IPS-18c (cell line): Measurements from ENCODE around the gene GRID1.

Source experiments
- H3K4me3 ChIP-seq: 2 replicates; pipeline ENCODE4 v1.7.0; 2013; ENCODE audit warnings: low read depth, mild to moderate bottlenecking, low read length, moderate library complexity; ENCODE audit not compliant: insufficient read depth
- H3K9me3 ChIP-seq: one replicate; pipeline ENCODE4 v1.6.1; 2013; ENCODE audit warnings: mild to moderate bottlenecking, low read length, moderate library complexity; ENCODE audit not compliant: control insufficient read depth, insufficient read depth

Gene GRID1

DNA sequence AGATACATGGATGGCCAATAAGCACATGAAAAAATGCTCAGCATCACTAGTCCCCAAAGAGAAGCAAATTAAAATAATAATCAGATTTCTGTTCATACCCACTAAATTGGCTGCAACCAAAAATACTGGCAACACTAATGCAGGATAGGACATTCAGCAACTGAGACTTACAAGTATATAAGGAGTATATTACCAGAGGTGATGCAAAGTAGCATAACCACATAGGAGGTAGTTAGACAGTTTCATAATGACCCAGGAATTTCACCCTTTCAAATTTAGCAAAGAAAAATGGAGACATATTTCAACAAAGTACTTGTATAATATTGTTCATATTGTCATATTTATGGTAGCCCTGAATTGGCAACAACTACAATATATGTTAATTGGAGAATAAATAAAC lies 727.8 kb downstream of the GRID1 start:
- no peak overlapping the region for H3K4me3 ChIP-seq

DNA sequence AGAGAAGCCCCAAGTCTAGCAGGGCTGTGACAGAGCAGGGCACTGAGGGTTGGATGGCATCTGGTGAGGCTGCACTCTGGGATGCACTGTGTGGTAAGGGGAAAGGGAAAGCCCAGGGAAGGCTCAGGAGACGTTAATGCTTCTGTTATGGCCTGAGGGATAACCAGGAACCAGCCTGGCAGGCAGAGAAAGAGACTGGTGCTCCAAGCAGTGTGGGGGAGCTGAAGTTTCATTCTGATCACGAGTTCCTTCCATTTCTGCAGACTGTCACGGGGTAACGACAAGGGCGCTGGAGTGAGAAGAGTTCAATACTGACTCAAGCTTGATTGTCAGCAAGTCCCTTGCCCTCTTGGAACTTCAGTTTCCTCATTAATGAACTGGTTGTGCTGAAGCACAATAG lies 730.9 kb downstream of the GRID1 start:
- Histone ChIP-seq H3K4me3 (no peak overlapping the region), H3K9me3 (no peaks in the 10 kb centered on the region)

More for the DNA sequence above, 727.8 kb downstream of the GRID1 start:
- no peaks in the 10 kb centered on the region for H3K9me3 ChIP-seq

DNA sequence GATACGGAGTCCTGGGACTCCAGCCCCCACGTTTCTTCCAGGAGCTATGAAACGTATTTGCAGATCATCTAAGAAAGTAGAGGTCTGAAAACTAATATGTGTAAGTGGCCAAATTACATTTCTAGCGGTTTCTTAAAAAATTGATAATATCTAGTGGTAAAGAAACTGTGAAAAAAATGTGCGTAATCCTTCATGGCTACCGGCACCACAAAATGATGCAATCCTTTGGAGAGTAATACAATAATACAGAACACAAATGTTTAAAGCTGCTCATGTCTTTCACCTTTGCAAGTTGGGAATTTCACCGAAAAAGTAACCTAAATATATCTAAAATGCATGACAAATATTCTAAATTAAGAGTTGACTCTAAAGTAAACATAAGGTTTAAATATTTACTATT lies 742.1 kb downstream of the GRID1 start:
- no peaks in the 10 kb centered on the region for H3K9me3 ChIP-seq
- H3K4me3 ChIP-seq = no peak overlapping the region

DNA sequence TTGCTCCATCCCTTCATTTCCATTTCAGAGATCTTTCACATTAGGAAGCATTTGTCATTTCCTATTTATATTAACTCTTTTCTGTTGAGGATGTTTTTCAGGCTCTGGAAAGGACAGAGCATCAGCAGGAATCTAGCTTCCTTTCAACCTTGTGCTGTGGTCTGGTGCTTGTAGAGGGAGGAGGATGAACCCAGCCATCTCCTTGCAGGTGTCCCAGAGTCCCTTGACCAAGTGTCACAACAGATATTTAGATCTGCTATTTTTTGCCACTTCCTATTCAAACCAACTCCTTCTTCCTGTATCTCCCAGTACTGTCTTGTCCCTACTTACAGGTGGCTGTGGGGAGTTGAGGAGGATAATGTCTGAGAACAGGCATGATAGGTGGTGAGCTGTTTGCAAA lies 742.8 kb downstream of the GRID1 start:
- Histone ChIP-seq H3K9me3 (peaks cover 2% of the 10 kb centered on the region), H3K4me3 (no peak overlapping the region)

DNA sequence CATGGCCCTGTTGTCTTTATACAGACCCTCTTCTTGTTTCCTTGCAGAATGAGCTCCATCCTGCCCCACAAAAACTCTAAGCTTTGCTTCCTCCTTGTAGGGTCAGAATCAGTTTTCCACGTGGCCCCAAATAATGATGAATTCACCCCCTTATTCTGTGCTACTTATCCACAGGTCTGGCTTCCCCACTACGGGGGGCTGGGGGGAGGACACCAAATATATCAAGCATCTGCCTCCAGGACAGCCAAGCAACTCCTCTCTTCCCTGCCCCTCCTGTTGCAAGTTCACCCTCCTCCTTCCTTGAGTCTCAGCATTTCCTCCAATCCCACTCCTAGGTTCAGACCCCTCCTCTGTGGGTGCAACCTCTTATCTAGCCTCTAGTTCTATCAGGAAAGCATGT lies 743.3 kb downstream of the GRID1 start:
- no peak overlapping the region for H3K4me3 ChIP-seq
- H3K9me3 ChIP-seq = peaks cover 2% of the 10 kb centered on the region

DNA sequence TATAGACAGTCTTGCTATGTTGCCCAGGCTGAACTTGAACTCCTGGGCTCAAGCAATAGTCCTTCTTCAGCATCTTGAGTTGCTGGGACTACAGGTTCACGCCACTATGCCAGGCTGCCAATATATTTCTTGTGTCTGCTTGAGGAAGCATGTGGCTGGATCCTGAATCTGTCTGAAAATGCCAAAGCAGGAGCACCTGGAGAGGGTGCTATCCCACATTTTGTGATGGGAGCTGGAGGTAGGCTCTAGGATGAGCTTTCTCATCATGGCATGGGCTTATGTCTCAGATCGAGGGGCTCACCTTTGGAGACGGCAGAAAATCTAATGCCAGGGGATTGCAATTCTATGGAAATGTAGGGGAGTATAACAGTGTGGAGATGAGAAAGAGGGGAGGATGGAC lies 744.2 kb downstream of the GRID1 start:
- H3K4me3 ChIP-seq = no peak overlapping the region
- H3K9me3 ChIP-seq = peaks cover 2% of the 10 kb centered on the region

DNA sequence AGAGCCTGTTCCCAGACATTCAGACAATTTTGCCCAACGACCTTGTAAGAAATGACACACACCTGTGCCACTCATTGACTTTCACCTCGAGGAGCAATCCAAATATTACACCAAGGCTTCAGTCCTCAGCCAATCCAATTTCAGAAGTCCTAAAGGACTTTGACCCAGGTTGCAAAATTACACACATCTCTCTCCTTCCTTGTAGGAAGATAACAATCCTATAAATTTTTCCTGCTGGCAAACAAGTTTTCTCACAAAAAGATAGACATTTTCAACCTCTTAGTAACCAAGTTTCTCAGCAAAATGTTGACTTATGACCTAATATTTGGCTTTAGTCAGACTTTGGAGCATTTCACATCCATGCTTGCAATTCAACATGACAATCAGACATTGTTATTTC lies 745.0 kb downstream of the GRID1 start:
- Histone ChIP-seq H3K9me3 (peaks cover 2% of the 10 kb centered on the region), H3K4me3 (no peak overlapping the region)

DNA sequence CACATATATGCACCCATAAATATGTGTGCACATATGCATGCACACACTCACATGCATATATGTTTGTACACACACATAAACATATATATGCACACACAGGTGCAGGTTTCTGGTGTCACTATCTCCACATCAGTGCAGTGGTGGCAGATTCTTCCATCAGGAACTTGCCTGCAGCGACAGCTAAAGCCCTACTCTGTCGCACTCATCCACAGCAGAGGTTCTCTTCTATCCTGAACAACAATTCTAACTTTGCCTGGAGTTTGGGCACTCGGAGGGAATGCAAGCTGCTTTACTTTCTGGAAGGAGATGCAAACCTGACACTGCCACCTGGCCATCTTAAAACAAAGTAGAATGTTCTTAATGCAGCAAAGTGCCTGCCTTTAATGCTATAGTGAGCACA lies 745.8 kb downstream of the GRID1 start:
- peaks cover 2% of the 10 kb centered on the region for H3K9me3 ChIP-seq
- no peak overlapping the region for H3K4me3 ChIP-seq

DNA sequence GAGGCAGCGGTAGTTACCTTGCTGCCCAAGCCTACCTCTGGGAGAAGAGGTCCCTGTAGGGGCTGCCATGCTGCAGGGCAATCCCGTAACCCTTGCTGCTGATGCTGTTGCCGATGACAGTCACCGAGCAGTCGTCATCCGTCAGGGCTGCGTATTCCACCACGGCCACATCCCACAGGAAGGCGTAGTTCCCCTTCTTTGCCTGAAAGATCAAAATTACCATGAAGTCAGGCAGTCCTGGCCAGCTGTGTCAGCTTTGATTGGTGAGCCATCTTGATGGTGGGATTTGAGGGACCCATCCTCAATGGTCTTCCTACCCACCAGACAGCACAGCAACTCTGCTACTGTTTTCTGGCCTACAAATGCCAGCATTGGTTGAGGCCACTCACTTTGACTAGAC lies 746.8 kb downstream of the GRID1 start:
- H3K9me3 ChIP-seq = peaks cover 2% of the 10 kb centered on the region
- H3K4me3 ChIP-seq = no peak overlapping the region

DNA sequence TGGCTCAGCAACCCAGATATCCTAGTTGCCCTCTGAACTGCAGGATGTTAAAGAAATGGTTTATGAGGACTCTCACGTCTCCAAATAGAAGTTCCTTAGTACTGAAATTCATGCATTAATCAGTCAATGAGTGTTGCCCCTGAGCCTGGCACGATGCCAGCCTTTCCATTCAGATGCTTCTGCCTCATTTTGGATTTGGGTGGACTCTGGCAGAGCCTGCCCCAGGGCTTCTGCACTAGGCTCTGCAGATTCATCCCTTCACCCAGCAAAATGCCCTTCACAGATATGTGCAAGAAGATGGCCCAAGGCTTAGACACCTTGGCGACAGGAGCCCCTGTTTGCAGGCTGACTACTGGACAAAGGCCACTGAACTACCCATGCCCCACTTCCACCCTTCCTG lies 747.8 kb downstream of the GRID1 start:
- peaks cover 2% of the 10 kb centered on the region for H3K9me3 ChIP-seq
- H3K4me3 ChIP-seq = no peak overlapping the region

DNA sequence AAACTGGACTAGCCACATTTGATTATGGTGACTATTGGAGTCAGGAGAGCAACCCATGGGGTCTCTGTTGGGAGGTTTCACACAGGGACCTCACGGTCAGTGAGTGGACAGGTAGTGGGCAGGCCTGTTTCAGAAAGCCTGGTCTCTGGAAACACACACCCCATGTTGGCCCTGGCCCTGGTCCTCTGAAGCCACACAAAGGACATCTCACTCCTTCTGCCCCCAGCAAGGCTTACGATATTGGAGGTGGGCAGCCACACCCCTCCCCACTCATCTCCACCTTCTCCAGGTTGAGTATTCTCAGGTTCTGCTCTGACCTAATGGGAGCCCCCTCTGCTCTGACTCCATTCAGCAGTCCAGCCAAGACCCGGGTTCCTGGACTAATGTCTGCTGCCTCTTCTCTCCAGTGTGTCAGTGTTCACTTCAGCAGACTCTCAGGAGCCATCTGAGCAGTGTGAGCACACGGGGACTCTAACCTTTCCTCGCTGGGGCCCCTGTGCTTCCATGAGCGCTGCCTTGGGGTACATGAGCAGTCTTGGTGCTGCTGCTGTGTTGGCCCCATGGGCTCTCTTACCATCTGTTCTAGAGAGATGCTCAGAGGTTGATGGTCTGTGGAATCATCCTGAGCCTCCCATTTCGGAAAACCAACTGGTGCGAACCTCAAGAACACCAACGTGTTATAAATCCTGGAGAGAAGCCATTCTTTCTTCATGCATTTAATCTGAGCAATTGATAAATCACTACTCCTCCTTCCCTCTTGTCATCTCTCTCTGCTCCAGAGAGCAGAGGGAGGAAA lies 748.6 kb downstream of the GRID1 start:
- Histone ChIP-seq H3K9me3 (peaks cover 2% of the 10 kb centered on the region), H3K4me3 (no peak overlapping the region)

DNA sequence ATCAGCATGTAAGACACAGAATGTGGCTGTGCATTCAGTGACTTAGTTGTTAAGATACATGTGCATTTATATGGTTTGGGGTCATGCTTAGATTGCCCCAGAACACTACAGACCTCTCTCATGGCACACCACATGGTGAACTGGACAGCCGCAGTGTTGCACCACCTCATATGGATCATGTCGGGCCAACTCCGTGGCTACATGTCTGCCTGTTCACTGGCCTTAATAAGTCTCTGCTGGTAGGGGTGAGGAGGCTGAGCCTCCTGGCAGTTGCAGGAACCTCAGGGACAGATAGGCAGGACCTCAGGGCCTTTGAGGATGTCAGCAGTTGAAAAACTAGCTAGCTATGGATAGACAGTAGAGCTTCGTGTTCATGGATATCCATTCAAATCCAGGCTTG lies 751.0 kb downstream of the GRID1 start:
- H3K9me3 ChIP-seq = peaks cover 2% of the 10 kb centered on the region

DNA sequence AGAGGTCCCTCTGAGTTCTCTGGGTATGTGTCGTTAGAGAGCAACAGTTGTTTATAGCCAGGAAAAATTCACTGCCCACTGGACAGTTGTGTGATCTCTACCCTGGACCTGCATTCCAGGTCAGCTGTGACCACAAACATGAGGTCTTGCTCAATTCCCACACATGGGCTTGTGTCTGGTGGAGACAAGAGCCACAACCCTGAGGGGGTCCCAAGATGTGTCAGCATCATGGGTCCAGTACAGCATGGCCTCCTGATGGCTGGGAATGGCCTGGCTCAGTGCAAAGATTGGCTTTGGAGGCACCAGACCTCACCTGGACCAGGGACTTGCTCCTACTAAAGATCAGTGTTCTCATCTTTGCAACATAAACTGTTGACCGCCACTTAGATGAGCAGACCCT lies 751.6 kb downstream of the GRID1 start:
- Histone ChIP-seq H3K4me3 (no peak overlapping the region), H3K9me3 (peaks cover 2% of the 10 kb centered on the region)

More for the DNA sequence above, 751.0 kb downstream of the GRID1 start:
- H3K4me3 ChIP-seq = no peak overlapping the region

DNA sequence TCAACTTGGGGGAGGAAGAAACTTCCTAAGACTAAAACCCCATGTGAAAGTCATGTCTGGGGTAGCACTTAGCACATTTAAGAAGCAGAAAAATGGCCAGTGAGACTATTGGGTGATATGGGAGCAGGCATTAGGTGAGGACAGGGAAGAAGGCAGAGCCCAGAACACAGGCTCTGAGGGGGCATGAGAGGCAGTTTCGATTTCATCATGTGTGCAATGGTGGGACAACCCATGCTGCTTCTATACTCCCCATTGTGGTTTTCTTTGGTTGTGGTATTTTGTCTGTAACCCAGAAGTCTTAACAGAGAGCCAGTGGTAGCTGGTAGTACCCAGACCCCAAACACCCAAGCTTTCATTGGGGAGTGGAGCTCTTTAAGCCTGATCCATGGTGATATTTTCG lies 752.0 kb downstream of the GRID1 start:
- H3K9me3 ChIP-seq = peaks cover 2% of the 10 kb centered on the region
- H3K4me3 ChIP-seq = no peak overlapping the region

DNA sequence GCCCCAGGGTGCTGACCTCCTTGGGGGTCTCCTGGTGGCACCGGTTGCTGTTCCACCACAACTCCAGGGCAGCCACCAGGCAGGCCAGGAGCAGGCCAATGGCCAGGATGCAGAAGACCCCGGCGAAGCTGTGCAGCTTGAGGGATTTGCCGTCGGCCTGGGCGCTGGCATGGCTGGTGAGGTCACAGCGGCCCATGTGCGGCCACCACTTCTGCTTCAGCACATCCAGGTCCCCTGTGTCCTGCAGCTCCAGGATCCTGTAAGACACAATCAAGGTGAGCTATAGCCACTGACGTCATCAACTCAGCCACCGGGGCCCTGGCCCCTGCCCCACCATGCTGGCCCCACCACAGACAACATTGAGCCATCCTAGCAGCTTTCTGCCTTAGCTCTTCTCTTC lies 753.2 kb downstream of the GRID1 start:
- no peaks in the 10 kb centered on the region for H3K9me3 ChIP-seq
- no peak overlapping the region for H3K4me3 ChIP-seq

DNA sequence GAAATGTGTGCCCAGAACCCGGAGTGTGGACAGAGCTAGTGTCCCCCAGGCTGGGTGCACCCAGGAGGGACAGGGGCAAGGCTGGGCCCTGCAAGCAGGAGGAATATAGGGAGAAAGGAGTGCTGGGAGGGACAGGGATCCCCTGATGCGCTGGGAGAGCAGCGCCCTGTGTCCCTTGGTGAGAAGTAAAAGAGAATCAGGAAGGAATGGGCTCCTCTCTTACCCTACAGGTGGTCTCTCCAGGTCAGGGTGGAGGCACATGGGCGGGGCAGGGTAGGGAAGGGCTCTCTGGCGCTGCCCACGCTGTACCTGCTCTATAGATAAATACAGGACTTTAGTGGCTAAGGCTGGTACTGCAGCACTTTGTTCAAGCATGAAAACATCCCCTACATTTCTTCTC lies 753.8 kb downstream of the GRID1 start:
- no peak overlapping the region for H3K4me3 ChIP-seq
- no peaks in the 10 kb centered on the region for H3K9me3 ChIP-seq

DNA sequence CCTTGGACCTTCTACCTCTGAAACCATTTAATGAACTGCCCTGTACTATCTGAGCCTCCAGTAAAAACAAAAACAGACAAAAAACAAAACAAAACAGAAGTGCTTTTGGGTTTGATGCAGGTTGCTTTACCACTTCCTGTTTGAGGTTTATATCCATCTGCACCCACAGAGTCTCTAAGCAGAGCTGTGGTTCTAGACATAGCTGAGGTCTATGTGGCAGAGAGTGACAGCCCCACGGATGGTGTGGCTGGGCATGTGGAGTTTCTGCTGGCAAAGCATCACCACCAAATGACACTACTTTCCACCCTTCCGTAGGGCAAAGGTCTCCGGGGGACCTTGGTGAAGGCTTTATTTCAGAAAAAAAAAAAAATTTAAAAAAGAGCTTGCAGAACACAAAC lies 754.2 kb downstream of the GRID1 start:
- Histone ChIP-seq H3K9me3 (no peaks in the 10 kb centered on the region), H3K4me3 (no peak overlapping the region)

DNA sequence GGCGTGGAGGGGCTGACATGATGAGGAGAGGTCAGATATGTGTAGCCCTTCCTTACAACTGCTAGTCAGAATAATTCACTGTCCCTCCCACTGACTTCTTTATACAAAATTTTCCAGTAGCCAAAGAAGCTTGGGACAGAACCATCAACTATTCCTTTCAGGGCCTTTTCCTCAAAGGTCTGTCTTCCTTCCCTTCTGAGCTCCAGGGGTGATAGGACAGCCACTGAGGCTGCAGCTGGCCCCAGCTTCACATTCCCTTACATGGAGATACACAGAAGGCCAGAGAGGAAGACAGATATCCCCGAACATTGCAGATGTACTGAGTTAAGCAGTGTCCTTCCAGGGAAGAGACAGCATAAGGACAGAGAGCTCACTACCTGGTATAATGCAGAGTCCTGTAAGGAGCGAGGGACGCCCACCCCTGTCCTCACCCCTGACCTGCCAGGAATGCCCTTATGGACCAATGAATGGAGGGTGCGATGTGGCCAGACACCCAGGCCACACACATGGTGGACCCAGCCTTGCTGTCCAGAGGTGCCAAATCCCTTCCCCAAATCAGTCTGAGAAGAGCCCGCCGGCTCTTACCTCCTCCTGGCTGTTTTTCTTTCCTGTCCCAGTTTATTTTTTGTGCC lies 754.7 kb downstream of the GRID1 start:
- no peak overlapping the region for H3K4me3 ChIP-seq
- no peaks in the 10 kb centered on the region for H3K9me3 ChIP-seq
